Endothelial cell of umbilical vein (primary cell): Measurements from ENCODE around the gene STRN.
"Not testable (repeated sequence)": the region's sequence is repeated elsewhere in the genome, so short reads cannot be mapped to it uniquely, and the experiment has no call there.

ENCODE experiments used
- EZH2 ChIP-seq: IDR thresholded peaks from 2 replicates; pipeline ENCODE4 v1.6.1; 2012; ENCODE audit warnings: borderline replicate concordance, low read depth, mild to moderate bottlenecking, moderate library complexity, low read length, inconsistent platforms; ENCODE audit not compliant: severe bottlenecking
- POLR2A ChIP-seq: IDR thresholded peaks from 2 replicates; pipeline ENCODE4 v1.6.1; 2012; ENCODE audit warnings: low read depth, mild to moderate bottlenecking, control low read depth, low read length
- TF ChIP-seq, protein P1 (sequence below), 2 donors: IDR thresholded peaks; 1 replicate in 1 of 2; 2 replicates in 1 of 2; pipeline ENCODE4 v1.5.1; 2011; ENCODE audit warnings: low read length in 2 of 2, mild to moderate bottlenecking in 2 of 2, moderate library complexity in 2 of 2, control low read depth in 1 of 2, inconsistent platforms in 1 of 2, low read depth in 1 of 2; ENCODE audit not compliant: insufficient read depth in 1 of 2; ENCODE audit errors: extremely low read depth in 1 of 2

DNA sequence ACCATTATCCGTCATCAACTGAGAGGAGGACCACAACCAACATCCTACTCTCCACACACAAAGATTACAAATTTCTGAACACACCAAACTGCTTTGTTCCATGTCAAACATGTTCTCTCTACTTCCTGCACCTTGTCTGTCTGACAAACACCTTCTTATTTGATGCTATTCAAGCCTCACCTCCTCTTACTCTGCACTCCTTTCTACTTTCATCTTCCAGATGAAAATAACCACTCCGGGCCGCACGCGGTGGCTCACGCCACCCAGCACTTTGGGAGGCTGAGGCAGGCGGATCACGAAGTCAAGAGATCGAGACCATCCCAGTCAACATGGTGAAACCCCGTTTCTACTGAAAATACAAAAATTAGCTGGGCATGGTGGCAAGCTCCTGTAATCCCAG is 43.7 kb downstream of the STRN start:
- TF ChIP-seq, protein P1, sequence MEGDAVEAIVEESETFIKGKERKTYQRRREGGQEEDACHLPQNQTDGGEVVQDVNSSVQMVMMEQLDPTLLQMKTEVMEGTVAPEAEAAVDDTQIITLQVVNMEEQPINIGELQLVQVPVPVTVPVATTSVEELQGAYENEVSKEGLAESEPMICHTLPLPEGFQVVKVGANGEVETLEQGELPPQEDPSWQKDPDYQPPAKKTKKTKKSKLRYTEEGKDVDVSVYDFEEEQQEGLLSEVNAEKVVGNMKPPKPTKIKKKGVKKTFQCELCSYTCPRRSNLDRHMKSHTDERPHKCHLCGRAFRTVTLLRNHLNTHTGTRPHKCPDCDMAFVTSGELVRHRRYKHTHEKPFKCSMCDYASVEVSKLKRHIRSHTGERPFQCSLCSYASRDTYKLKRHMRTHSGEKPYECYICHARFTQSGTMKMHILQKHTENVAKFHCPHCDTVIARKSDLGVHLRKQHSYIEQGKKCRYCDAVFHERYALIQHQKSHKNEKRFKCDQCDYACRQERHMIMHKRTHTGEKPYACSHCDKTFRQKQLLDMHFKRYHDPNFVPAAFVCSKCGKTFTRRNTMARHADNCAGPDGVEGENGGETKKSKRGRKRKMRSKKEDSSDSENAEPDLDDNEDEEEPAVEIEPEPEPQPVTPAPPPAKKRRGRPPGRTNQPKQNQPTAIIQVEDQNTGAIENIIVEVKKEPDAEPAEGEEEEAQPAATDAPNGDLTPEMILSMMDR (IDR thresholded peaks at IDR 0.05; ENCODE audit: extremely low read depth in 1 of 2, insufficient read depth in 1 of 2, low read depth in 1 of 2, low read length in 2 of 2): not testable (repeated sequence)
- TF ChIP-seq EZH2, POLR2A: not testable (repeated sequence)
